Smooth muscle cell (in vitro differentiated cells): Measurements from ENCODE around the gene IFT22. TPM values are rescaled to one million over a fixed set of nuclear protein-coding genes. Genes with fewer than 3 reads are reported as not detected.
A peak's percentile ranks its signal among the peaks of the same experiment; 100 is the strongest.
"Not testable (repeated sequence)": the region's sequence is repeated elsewhere in the genome, so short reads cannot be mapped to it uniquely, and the experiment has no call there.

Source experiments
- DNase-seq: peaks from one replicate; lab custom pipeline; 2025; ENCODE audit not compliant: unreplicated experiment; lab: John Stamatoyannopoulos, UW
- H2AFZ ChIP-seq: fragments of 200-600 bp; sonication (generic); 2 replicates; pipeline ENCODE4 v1.6.0; 2016; ENCODE audit warnings: antibody characterized with exemption, low read depth, mild to moderate bottlenecking
- H3F3A ChIP-seq: fragments of 200-600 bp; sonication (generic); 2 replicates; pipeline ENCODE4 v1.6.0; 2017; ENCODE audit warnings: antibody characterized with exemption, low read depth
- H3K27ac ChIP-seq: fragments of 200-600 bp; sonication (generic); 2 replicates; pipeline ENCODE4 v1.5.1; 2016; ENCODE audit warnings: low read depth, mild to moderate bottlenecking
- H3K27me3 ChIP-seq: fragments of 200-600 bp; sonication (generic); 2 replicates; pipeline ENCODE4 v1.6.1; 2016; ENCODE audit warnings: low read depth, mild to moderate bottlenecking
- H3K36me3 ChIP-seq: fragments of 200-600 bp; sonication (generic); 2 replicates; pipeline ENCODE4 v1.5.1; 2016; ENCODE audit warnings: low read depth
- H3K4me1 ChIP-seq: fragments of 200-600 bp; sonication (generic); 2 replicates; pipeline ENCODE4 v1.5.1; 2016; ENCODE audit warnings: low read depth
- H3K4me2 ChIP-seq: fragments of 200-600 bp; sonication (generic); 2 replicates; pipeline ENCODE4 v1.6.0; 2016; ENCODE audit warnings: mild to moderate bottlenecking
- H3K4me3 ChIP-seq: fragments of 200-600 bp; sonication (generic); 2 replicates; pipeline ENCODE4 v1.5.1; 2016; ENCODE audit warnings: mild to moderate bottlenecking
- H3K79me2 ChIP-seq: fragments of 200-600 bp; sonication (generic); 2 replicates; pipeline ENCODE4 v1.6.0; 2016; ENCODE audit warnings: low read depth, mild to moderate bottlenecking
- H3K9ac ChIP-seq: fragments of 200-600 bp; sonication (generic); 2 replicates; pipeline ENCODE4 v1.6.0; 2016; ENCODE audit warnings: low read depth
- H3K9me3 ChIP-seq: fragments of 200-600 bp; sonication (generic); replicated peaks from 2 replicates; pipeline ENCODE4 v1.5.1; 2016; ENCODE audit warnings: low read depth
- H4K20me1 ChIP-seq: fragments of 200-600 bp; sonication (generic); 2 replicates; pipeline ENCODE4 v1.6.0; 2016; ENCODE audit warnings: low read depth
- WGBS: methylation state at CpG from one replicate; pipeline ENCODE4 v1.1.7; 2016; ENCODE audit warnings: low lambda C conversion rate; 5-methylcytosine and 5-hydroxymethylcytosine counted together
- polyA plus RNA-seq: library from polyadenylated mRNA; unstranded; fragments of >200 nt; fragmentation: Nextera tagmentation; extraction: Ambion mirVana; gene quantifications from 2 replicates; pipeline ENCODE4 v1.2.1, GENCODE V29; 2016
- total RNA-seq: library from RNA; depleted of rRNA; stranded (reverse); fragments of >200 nt; gene quantifications from 2 replicates; pipeline ENCODE4 v1.2.3, GENCODE V29; 2014
- TF ChIP-seq, protein P1 (sequence below): fragments of 200-600 bp; sonication (generic); IDR thresholded peaks from 2 replicates; pipeline ENCODE4 v1.5.1; 2017; ENCODE audit warnings: borderline replicate concordance, mild to moderate bottlenecking, antibody characterized with exemption; ENCODE audit not compliant: insufficient read depth, poor library complexity, severe bottlenecking

Gene IFT22
- total and polyA plus RNA-seq, 2 experiments from 2014 or later: 36.8 to 51.9 TPM

DNA sequence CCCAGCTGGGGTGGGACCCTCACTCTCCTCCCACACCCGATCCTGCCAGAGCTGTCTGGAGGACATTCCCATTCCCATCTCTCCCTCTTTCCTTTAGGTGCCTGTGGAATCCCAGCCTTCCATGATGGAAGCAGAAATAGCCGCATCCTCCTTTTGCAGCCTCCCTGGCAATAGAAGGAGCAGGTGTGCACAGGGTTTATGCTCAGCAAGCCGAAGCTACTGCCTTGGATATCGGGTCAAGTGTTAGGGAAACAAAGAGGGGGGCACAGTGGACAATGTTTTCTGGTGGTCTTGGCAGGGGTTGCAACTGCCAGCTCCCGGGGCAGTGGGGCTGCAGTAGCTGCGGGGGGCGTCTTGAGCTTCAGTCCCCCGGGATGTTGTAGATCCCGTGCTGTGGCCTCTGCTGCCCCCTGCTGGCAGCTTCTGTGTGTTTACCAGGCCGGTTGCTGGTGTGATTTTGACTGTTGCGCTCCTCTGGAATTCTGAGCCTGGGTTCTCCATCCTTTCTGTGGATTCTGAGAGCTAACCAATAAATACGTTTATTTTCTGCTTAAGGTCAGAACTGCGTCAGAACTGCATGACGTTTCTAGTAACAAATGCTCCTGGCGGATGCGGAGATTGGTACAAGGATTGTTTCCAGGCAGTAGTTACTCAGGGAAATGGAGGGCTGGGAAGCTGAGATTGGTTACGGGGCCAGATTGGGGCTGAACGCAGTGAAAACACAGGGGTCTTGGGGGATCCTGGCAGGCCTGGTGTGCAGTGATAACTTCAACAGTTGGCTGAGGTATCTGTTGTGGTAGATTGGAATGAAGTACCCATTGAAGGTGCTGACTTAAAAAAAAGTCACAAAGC is 31.2 kb downstream of the IFT22 start:
- not testable (repeated sequence) for H3K4me1 ChIP-seq, H3K36me3 ChIP-seq, H3F3A ChIP-seq, H4K20me1 ChIP-seq, H3K9me3 ChIP-seq, H3K27ac ChIP-seq, H2AFZ ChIP-seq, H3K4me2 ChIP-seq, H3K79me2 ChIP-seq, H3K4me3 ChIP-seq, H3K9ac ChIP-seq
- 34% methylated on average over 18 of the region's 18 CpGs for WGBS
- TF ChIP-seq, protein P1, sequence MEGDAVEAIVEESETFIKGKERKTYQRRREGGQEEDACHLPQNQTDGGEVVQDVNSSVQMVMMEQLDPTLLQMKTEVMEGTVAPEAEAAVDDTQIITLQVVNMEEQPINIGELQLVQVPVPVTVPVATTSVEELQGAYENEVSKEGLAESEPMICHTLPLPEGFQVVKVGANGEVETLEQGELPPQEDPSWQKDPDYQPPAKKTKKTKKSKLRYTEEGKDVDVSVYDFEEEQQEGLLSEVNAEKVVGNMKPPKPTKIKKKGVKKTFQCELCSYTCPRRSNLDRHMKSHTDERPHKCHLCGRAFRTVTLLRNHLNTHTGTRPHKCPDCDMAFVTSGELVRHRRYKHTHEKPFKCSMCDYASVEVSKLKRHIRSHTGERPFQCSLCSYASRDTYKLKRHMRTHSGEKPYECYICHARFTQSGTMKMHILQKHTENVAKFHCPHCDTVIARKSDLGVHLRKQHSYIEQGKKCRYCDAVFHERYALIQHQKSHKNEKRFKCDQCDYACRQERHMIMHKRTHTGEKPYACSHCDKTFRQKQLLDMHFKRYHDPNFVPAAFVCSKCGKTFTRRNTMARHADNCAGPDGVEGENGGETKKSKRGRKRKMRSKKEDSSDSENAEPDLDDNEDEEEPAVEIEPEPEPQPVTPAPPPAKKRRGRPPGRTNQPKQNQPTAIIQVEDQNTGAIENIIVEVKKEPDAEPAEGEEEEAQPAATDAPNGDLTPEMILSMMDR: peak; percentile 70
- H3K27me3 ChIP-seq: peaks cover 11% of the 10 kb centered on the region
- peak; percentile 12 for DNase-seq

DNA sequence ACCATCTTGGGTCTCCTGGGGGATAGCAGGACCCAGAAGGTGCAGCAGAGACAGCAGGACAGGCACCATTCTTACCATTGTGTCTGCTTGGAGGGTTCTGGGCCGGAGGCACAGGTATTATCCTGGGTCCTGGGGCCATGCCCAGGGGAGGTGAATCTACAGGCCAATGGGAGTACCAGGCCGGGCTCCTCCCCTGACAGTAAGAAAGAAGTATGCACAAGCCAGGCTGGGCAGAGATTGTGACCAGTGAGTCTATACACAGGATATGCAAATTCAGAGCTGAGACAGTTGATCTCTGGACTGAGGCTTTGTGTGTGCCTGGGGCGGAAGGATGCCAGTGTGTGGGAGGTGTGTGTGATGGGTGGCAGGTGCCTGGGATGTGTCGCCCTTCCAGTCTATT is 31.9 kb downstream of the IFT22 start:
- not testable (repeated sequence) for H2AFZ ChIP-seq, H3K4me1 ChIP-seq, DNase-seq, H3K4me2 ChIP-seq, H4K20me1 ChIP-seq, H3K9me3 ChIP-seq, H3K36me3 ChIP-seq, H3K79me2 ChIP-seq, H3K4me3 ChIP-seq, H3F3A ChIP-seq, H3K9ac ChIP-seq, H3K27ac ChIP-seq
- 68% methylated on average over 4 of the region's 4 CpGs for WGBS
- peaks cover 11% of the 10 kb centered on the region for H3K27me3 ChIP-seq

DNA sequence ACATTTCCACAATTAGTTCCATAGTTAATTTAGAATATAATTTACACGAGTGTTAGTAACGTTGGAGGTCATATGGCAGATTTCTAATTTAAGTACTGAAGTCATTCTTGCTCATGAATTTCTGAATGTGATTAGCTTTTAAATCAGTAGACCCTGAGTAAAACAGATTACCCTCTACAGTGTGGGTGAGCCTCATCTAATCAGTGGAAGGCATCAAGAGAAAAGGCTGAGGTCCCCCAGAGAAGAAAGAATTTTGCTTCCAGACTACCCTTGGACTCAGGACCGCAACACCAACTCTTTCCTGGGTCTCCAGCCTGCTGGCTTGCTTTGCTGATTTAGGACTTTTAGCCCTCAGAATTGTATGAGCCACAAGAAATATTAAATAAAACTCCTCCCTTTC is 33.2 kb downstream of the IFT22 start:
- no peak overlapping the region for H2AFZ ChIP-seq
- no peaks in the 10 kb centered on the region for H3K36me3 ChIP-seq
- peaks cover 5% of the 10 kb centered on the region for H3K27me3 ChIP-seq
- H3K4me3 ChIP-seq: no peak overlapping the region
- no peaks in the 10 kb centered on the region for H3K9me3 ChIP-seq
- H3K4me2 ChIP-seq: no peak overlapping the region
- H4K20me1 ChIP-seq: no peaks in the 10 kb centered on the region
- no peak overlapping the region for H3K27ac ChIP-seq
- H3F3A ChIP-seq: no peaks in the 10 kb centered on the region
- H3K9ac ChIP-seq: no peak overlapping the region
- TF ChIP-seq, protein P1: no peak
- H3K4me1 ChIP-seq: no peaks in the 10 kb centered on the region
- 97% methylated on average over 3 of the region's 3 CpGs for WGBS
- DNase-seq: no peak
- no peaks in the 10 kb centered on the region for H3K79me2 ChIP-seq

- Histone ChIP-seq H3K9ac (no peak overlapping the region), H3K79me2 (no peaks in the 10 kb centered on the region), H3K4me3 (no peak overlapping the region), H3K27me3 (no peaks in the 10 kb centered on the region), H3K9me3 (no peaks in the 10 kb centered on the region), H4K20me1 (no peaks in the 10 kb centered on the region), H2AFZ (no peak overlapping the region), H3K27ac (no peak overlapping the region), H3F3A (no peaks in the 10 kb centered on the region), H3K4me1 (no peaks in the 10 kb centered on the region), H3K36me3 (no peaks in the 10 kb centered on the region), H3K4me2 (no peak overlapping the region)
- 90% methylated on average over 6 of the region's 6 CpGs for WGBS
- TF ChIP-seq, protein P1: no peak
- no peak for DNase-seq
These were observed 34.6 kb downstream of the IFT22 start for GRCh38 chr7:101287032-101287431.

GRCh38 chr7:101285880-101286279 is 35.7 kb downstream of the IFT22 start:
- H3K79me2 ChIP-seq, H3K27ac ChIP-seq, H3K36me3 ChIP-seq, H3K9me3 ChIP-seq, H2AFZ ChIP-seq, H4K20me1 ChIP-seq, H3K27me3 ChIP-seq, H3K4me3 ChIP-seq, H3K4me2 ChIP-seq, H3F3A ChIP-seq, H3K9ac ChIP-seq, H3K4me1 ChIP-seq, DNase-seq: not testable (repeated sequence)
- WGBS: 86% methylated on average over 3 of the region's 3 CpGs
